GM19467 (cell line): Measurements from ENCODE around the gene CMTM7.

Source experiments
- ATAC-seq: cut with Tn5 transposase; IDR thresholded peaks from one replicate; pipeline ENCODE4 v1.9.1; 2021; ENCODE audit warnings: mild to moderate bottlenecking, moderate library complexity; ENCODE audit not compliant: unreplicated experiment

CMTM7 gene

GRCh38 chr3:32391643-32392535 lies at the start of gene CMTM7:
Gene CMTM7 (plus strand): TSS chr3:32391853. CDS start chr3:32391907, 54 bp downstream.
- peak; percentile 49 for ATAC-seq

GRCh38 chr3:32347343-32348125 lies 44.1 kb upstream of the CMTM7 start:
- no peak for ATAC-seq

GRCh38 chr3:32349184-32349583 lies 42.5 kb upstream of the CMTM7 start:
- ATAC-seq = no peak

- no peak for ATAC-seq
These were observed 39.1 kb upstream of the CMTM7 start for GRCh38 chr3:32352563-32352962.

GRCh38 chr3:32353351-32353750 lies 38.3 kb upstream of the CMTM7 start:
- no peak for ATAC-seq

GRCh38 chr3:32354362-32354778 lies 37.3 kb upstream of the CMTM7 start:
- ATAC-seq = no peak

- ATAC-seq = no peak
These were observed 35.8 kb upstream of the CMTM7 start for GRCh38 chr3:32355751-32356291.

- no peak for ATAC-seq
These were observed 31.7 kb upstream of the CMTM7 start for GRCh38 chr3:32359766-32360492.

GRCh38 chr3:32360493-32360827 lies 31.2 kb upstream of the CMTM7 start:
- no peak for ATAC-seq

GRCh38 chr3:32366638-32367397 lies 24.8 kb upstream of the CMTM7 start:
- no peak for ATAC-seq

GRCh38 chr3:32367442-32367841 lies 24.2 kb upstream of the CMTM7 start:
- no peak for ATAC-seq

- no peak for ATAC-seq
These were observed 20.0 kb upstream of the CMTM7 start for GRCh38 chr3:32371461-32372212.

- no peak for ATAC-seq
These were observed 19.5 kb upstream of the CMTM7 start for GRCh38 chr3:32372213-32372490.

GRCh38 chr3:32373276-32373675 lies 18.4 kb upstream of the CMTM7 start:
- no peak for ATAC-seq

- no peak for ATAC-seq
These were observed 17.8 kb upstream of the CMTM7 start for GRCh38 chr3:32373844-32374243.

GRCh38 chr3:32374788-32375595 lies 16.7 kb upstream of the CMTM7 start:
- ATAC-seq = no peak

- ATAC-seq = no peak
These were observed 16.1 kb upstream of the CMTM7 start for GRCh38 chr3:32375596-32375930.

- ATAC-seq = no peak
These were observed 15.5 kb upstream of the CMTM7 start for GRCh38 chr3:32376115-32376514.

GRCh38 chr3:32379831-32380500 lies 11.7 kb upstream of the CMTM7 start:
- no peak for ATAC-seq
